H9 (cell line): ENCODE measurements around the gene GJD4. TPM values are rescaled to one million over a fixed set of nuclear protein-coding genes. Genes with fewer than 3 reads are reported as not detected.

Source experiments
- DNase-seq: peaks from one replicate; pipeline ENCODE4 v3.0.0-alpha.2; 2017
- H2AFZ ChIP-seq: one replicate; pipeline ENCODE4 v1.6.1; 2013; ENCODE audit warnings: mild to moderate bottlenecking, low read length, control low read depth, moderate library complexity
- H2AK5ac ChIP-seq: 2 replicates; pipeline ENCODE4 v1.6.1; 2013; ENCODE audit warnings: low read length, control low read depth, mixed read lengths; ENCODE audit not compliant: insufficient read length
- H2BK120ac ChIP-seq: one replicate; pipeline ENCODE4 v1.6.1; 2013; ENCODE audit warnings: low read depth, mild to moderate bottlenecking, low read length, control low read depth, inconsistent platforms; ENCODE audit not compliant: poor library complexity, severe bottlenecking
- H2BK12ac ChIP-seq: 2 replicates; pipeline ENCODE4 v1.6.1; 2013; ENCODE audit warnings: low read length, control low read depth, mixed read lengths, low read depth; ENCODE audit not compliant: insufficient read length
- H2BK15ac ChIP-seq: 2 replicates; pipeline ENCODE4 v1.6.1; 2013; ENCODE audit warnings: low read depth, low read length, control low read depth
- H2BK20ac ChIP-seq: one replicate; pipeline ENCODE4 v1.6.1; 2013; ENCODE audit warnings: low read depth, mild to moderate bottlenecking, low read length, control low read depth, inconsistent platforms; ENCODE audit not compliant: poor library complexity, severe bottlenecking
- H2BK5ac ChIP-seq: 2 replicates; pipeline ENCODE4 v1.6.1; 2013; ENCODE audit warnings: low read length, control low read depth, mixed read lengths; ENCODE audit not compliant: insufficient read length
- H3K14ac ChIP-seq: 2 replicates; pipeline ENCODE4 v1.6.1; 2013; ENCODE audit warnings: low read length, control low read depth; ENCODE audit not compliant: insufficient read depth
- H3K18ac ChIP-seq: 2 replicates; pipeline ENCODE4 v1.6.1; 2013; ENCODE audit warnings: low read depth, mild to moderate bottlenecking, mixed read lengths, low read length, control low read depth; ENCODE audit not compliant: insufficient read length
- H3K23ac ChIP-seq: 2 replicates; pipeline ENCODE4 v1.6.1; 2013; ENCODE audit warnings: low read length, control low read depth, mixed read lengths, low read depth; ENCODE audit not compliant: insufficient read length
- H3K23me2 ChIP-seq: 2 replicates; pipeline ENCODE4 v1.6.1; 2013; ENCODE audit warnings: low read depth, mild to moderate bottlenecking, mixed read lengths, low read length, control low read depth; ENCODE audit not compliant: insufficient read length, poor library complexity, severe bottlenecking
- H3K27ac ChIP-seq: 2 replicates; pipeline ENCODE4 v1.5.1; 2013; ENCODE audit warnings: low read length, control low read depth, mixed read lengths, low read depth; ENCODE audit not compliant: insufficient read length
- H3K27me3 ChIP-seq: 2 replicates; pipeline ENCODE4 v1.6.1; 2013; ENCODE audit warnings: low read length, control low read depth, inconsistent platforms; ENCODE audit not compliant: insufficient read depth
- H3K4ac ChIP-seq: 2 replicates; pipeline ENCODE4 v1.6.1; 2013; ENCODE audit warnings: low read depth, mild to moderate bottlenecking, control low read depth, inconsistent platforms, low read length, moderate library complexity
- H3K4me1 ChIP-seq: 2 replicates; pipeline ENCODE4 v1.6.1; 2013; ENCODE audit warnings: low read length, control low read depth, inconsistent platforms; ENCODE audit not compliant: insufficient read depth
- H3K4me2 ChIP-seq: 2 replicates; pipeline ENCODE4 v1.6.1; 2013; ENCODE audit warnings: low read length, control low read depth, mixed read lengths; ENCODE audit not compliant: insufficient read length, insufficient read depth
- H3K56ac ChIP-seq: 2 replicates; pipeline ENCODE4 v1.6.1; 2013; ENCODE audit warnings: low read depth, mild to moderate bottlenecking, mixed read lengths, low read length, control low read depth; ENCODE audit not compliant: insufficient read length
- H3K79me1 ChIP-seq: 2 replicates; pipeline ENCODE4 v1.6.1; 2013; ENCODE audit warnings: low read depth, mild to moderate bottlenecking, moderate library complexity, low read length, control low read depth, inconsistent platforms; ENCODE audit not compliant: insufficient read depth, poor library complexity, severe bottlenecking
- H3K79me2 ChIP-seq: 2 replicates; pipeline ENCODE4 v1.6.1; 2013; ENCODE audit warnings: low read length, control low read depth, inconsistent platforms; ENCODE audit not compliant: insufficient read depth
- H3K9ac ChIP-seq: 2 replicates; pipeline ENCODE4 v1.6.1; 2013; ENCODE audit warnings: low read length, control low read depth, mixed read lengths; ENCODE audit not compliant: insufficient read length; ENCODE audit errors: extremely low read depth
- H3K9me3 ChIP-seq: one replicate; pipeline ENCODE4 v1.6.1; 2013; ENCODE audit warnings: low read depth, low read length, inconsistent platforms; ENCODE audit not compliant: control insufficient read depth
- H3T11ph ChIP-seq: one replicate; pipeline ENCODE4 v1.6.1; 2013; ENCODE audit warnings: mild to moderate bottlenecking, low read length, control low read depth, inconsistent platforms
- H4K20me1 ChIP-seq: one replicate; pipeline ENCODE4 v1.6.1; 2013; ENCODE audit not compliant: control insufficient read depth, insufficient read length, insufficient read depth
- H4K5ac ChIP-seq: 2 replicates; pipeline ENCODE4 v1.6.1; 2013; ENCODE audit warnings: low read depth, mild to moderate bottlenecking, mixed read lengths, low read length, control low read depth; ENCODE audit not compliant: insufficient read length
- H4K8ac ChIP-seq: replicated peaks from 2 replicates; pipeline ENCODE4 v1.6.1; 2013; ENCODE audit warnings: low read length, control low read depth, mixed read lengths, low read depth; ENCODE audit not compliant: insufficient read length
- H4K91ac ChIP-seq: 2 replicates; pipeline ENCODE4 v1.6.1; 2013; ENCODE audit warnings: low read depth, mild to moderate bottlenecking, moderate library complexity, mixed read lengths, low read length, control low read depth; ENCODE audit not compliant: insufficient read length
- H3K27ac Mint-ChIP-seq, 3 experiments: 2 replicates in 2 of 3; 3 replicates in 1 of 3; pipeline ENCODE4 v1.8.0; 2020 to 2021; ENCODE audit warnings: mixed read lengths in 3 of 3, mild to moderate bottlenecking in 1 of 3, moderate library complexity in 1 of 3
- H3K27me3 Mint-ChIP-seq: 2 replicates; pipeline ENCODE4 v1.8.0; 2021; ENCODE audit warnings: low read depth, mild to moderate bottlenecking, moderate library complexity, mixed read lengths
- H3K36me3 Mint-ChIP-seq, 3 experiments: 2 replicates in 2 of 3; 3 replicates in 1 of 3; pipeline ENCODE4 v1.8.0; 2020 to 2021; ENCODE audit warnings: low read depth in 3 of 3, mixed read lengths in 3 of 3; ENCODE audit not compliant: insufficient read depth in 1 of 3
- H3K4me1 Mint-ChIP-seq, 2 experiments: 2 replicates each; pipeline ENCODE4 v1.8.0; 2020; ENCODE audit warnings: mixed read lengths in 2 of 2
- H3K4me3 Mint-ChIP-seq, 2 experiments: 2 replicates in 1 of 2; 3 replicates in 1 of 2; pipeline ENCODE4 v1.8.0; 2020 to 2021; ENCODE audit warnings: mild to moderate bottlenecking in 2 of 2, mixed read lengths in 2 of 2, moderate library complexity in 1 of 2
- H3K9me3 Mint-ChIP-seq, 2 experiments: 2 replicates in 1 of 2; 3 replicates in 1 of 2; pipeline ENCODE4 v1.8.0; 2020; ENCODE audit warnings: mild to moderate bottlenecking in 2 of 2, mixed read lengths in 2 of 2, moderate library complexity in 1 of 2
- WGBS: extraction: QIAGEN DNeasy Blood & Tissue Kit; methylation state at CpG from one replicate; pipeline ENCODE4 v1.1.7; 2013; ENCODE audit warnings: missing lambda C conversion rate, low lambda C conversion rate, mixed read lengths; ENCODE audit not compliant: insufficient read length; ENCODE audit errors: extremely low coverage; 5-methylcytosine and 5-hydroxymethylcytosine counted together
- total RNA-seq: library from RNA; stranded (reverse); gene quantifications from 2 replicates; pipeline ENCODE4 v1.2.1, GENCODE V29; 2021
- TF ChIP-seq, protein P1 (sequence below): fragments of 200-600 bp; sonication (generic); conservative IDR thresholded peaks from 3 replicates; pipeline ENCODE4 v1.8.0; 2021; ENCODE audit warnings: antibody characterized with exemption, mild to moderate bottlenecking

GJD4 gene
- total RNA-seq, 1 experiment from 2014 or later: not detected

DNA sequence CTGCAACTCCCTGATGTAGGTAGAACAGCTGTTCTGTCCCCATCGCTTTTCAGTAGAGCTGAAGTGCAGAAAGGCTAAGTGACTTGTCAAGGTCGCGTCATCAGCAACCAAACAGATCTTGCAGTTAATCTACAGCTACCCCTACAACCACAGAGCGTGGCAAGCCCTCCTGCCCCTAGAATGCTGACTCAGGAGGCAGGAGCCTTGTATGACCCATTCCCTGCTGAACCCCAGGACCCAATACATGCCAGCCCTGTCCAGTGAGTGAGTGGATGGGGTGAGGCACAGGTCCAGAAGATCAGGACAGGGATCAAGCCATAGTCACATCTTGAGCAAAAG is 26.6 kb upstream of the GJD4 start:
- H2BK20ac ChIP-seq: no peak overlapping the region
- Mint-ChIP-seq H3K27me3 (no peaks in the 10 kb centered on the region), H3K4me1 (peaks cover 9 to 11% of the 10 kb centered on the region in 2 experiments), H3K9me3 (no peaks in the 10 kb centered on the region; a peak in 3 of 5 replicates), H3K4me3 (no peak overlapping the region), H3K27ac (no peak overlapping the region; a peak in 1 of 7 replicates), H3K36me3 (peaks cover under 1 to 5% (median 4%) of the 10 kb centered on the region in 3 experiments; a peak in 4 of 7 replicates)
- H4K20me1 ChIP-seq: no peaks in the 10 kb centered on the region
- H4K8ac ChIP-seq: no peak overlapping the region
- WGBS: no CpG with 5 or more reads among the region's 4 CpGs
- no peak overlapping the region for H2BK120ac ChIP-seq
- H2BK12ac ChIP-seq: no peak overlapping the region
- H3K23me2 ChIP-seq: no peaks in the 10 kb centered on the region
- no peak overlapping the region for H3K23ac ChIP-seq
- H3K4me2 ChIP-seq: no peak overlapping the region
- H3K14ac ChIP-seq: no peak overlapping the region
- no peaks in the 10 kb centered on the region for H3K4me1 ChIP-seq
- H3K9me3 ChIP-seq: no peaks in the 10 kb centered on the region
- H4K5ac ChIP-seq: no peak overlapping the region
- DNase-seq: no peak
- no peaks in the 10 kb centered on the region for H3K27me3 ChIP-seq
- H3K18ac ChIP-seq: no peak overlapping the region
- no peaks in the 10 kb centered on the region for H3K79me1 ChIP-seq
- H4K91ac ChIP-seq: no peak overlapping the region
- no peak overlapping the region for H3T11ph ChIP-seq
- H3K56ac ChIP-seq: no peak overlapping the region
- H3K9ac ChIP-seq: no peak overlapping the region
- H2BK15ac ChIP-seq: no peak overlapping the region
- no peak overlapping the region for H2BK5ac ChIP-seq
- H3K79me2 ChIP-seq: no peaks in the 10 kb centered on the region
- H2AFZ ChIP-seq: no peak overlapping the region
- H3K27ac ChIP-seq: no peak overlapping the region
- TF ChIP-seq, protein P1, sequence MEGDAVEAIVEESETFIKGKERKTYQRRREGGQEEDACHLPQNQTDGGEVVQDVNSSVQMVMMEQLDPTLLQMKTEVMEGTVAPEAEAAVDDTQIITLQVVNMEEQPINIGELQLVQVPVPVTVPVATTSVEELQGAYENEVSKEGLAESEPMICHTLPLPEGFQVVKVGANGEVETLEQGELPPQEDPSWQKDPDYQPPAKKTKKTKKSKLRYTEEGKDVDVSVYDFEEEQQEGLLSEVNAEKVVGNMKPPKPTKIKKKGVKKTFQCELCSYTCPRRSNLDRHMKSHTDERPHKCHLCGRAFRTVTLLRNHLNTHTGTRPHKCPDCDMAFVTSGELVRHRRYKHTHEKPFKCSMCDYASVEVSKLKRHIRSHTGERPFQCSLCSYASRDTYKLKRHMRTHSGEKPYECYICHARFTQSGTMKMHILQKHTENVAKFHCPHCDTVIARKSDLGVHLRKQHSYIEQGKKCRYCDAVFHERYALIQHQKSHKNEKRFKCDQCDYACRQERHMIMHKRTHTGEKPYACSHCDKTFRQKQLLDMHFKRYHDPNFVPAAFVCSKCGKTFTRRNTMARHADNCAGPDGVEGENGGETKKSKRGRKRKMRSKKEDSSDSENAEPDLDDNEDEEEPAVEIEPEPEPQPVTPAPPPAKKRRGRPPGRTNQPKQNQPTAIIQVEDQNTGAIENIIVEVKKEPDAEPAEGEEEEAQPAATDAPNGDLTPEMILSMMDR: no peak
- no peak overlapping the region for H3K4ac ChIP-seq
- peak overlapping the region; percentile 69 for H2AK5ac ChIP-seq
